GM12892 (cell line): ENCODE results near the gene C2CD3.

Source experiments
- POLR2A ChIP-seq: IDR thresholded peaks from 2 replicates; pipeline ENCODE4 v1.6.1; 2011; ENCODE audit warnings: low read depth, low read length, control low read depth
- POLR2AphosphoS5 ChIP-seq: IDR thresholded peaks from 2 replicates; pipeline ENCODE4 v1.6.1; 2011; ENCODE audit warnings: low read depth, low read length, control low read depth

DNA sequence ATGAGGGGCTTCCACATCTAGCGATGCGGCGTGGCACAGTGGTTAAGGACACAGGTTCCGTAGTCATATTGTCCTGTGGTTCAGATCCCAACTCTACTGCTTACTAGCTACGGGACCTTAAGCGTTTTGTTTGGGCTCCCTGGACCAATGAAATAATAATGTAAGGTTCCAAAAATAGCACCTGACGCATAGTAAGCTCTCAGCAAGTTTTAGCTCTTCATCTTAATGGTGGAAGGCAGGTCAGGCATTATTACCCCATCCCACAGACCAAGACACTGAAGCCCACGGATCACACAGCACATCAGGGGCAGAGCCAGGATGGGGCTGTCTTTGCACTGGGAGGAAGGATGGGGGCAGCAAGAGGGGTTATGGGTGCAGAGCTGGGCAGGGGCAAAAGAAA, 206.9 kb downstream of the C2CD3 start:
- TF ChIP-seq POLR2A (no peak), POLR2AphosphoS5 (no peak)
